A549 (cell line): ENCODE measurements around the gene MLLT11. TPM values are rescaled to one million over a fixed set of nuclear protein-coding genes. Genes with fewer than 3 reads are reported as not detected.

Experiments used
- ATAC-seq, 2 experiments: fragments of 200-7000 bp in 1 of 2; fragments of >200 bp in 1 of 2; cut with Nextera tagmentation in 1 of 2; cut with Tn5 transposase in 1 of 2; 3 replicates each; pipeline versions ENCODE4 v1.8.0 to v1.9.1; 2018 to 2020; ENCODE audit warnings: mild to moderate bottlenecking in 1 of 2, moderate library complexity in 1 of 2
- CTCF ChIA-PET: fragments of 300-600 bp; sonication (Branson Sonifier 250); formaldehyde crosslinking; extraction: SDS; loops from one replicate; lab custom pipeline; 2021; ENCODE audit warnings: antibody characterized with exemption, inconsistent platforms; lab: Yijun Ruan, JAX
- POLR2A ChIA-PET: fragments of 350-600 bp; formaldehyde crosslinking; extraction: SDS; loops from one replicate; lab custom pipeline; 2021; ENCODE audit warnings: antibody characterized with exemption, inconsistent platforms; lab: Yijun Ruan, JAX
- DNase-seq, 2 experiments: peaks; one replicate each; pipeline versions ENCODE4 v3.0.0 to v3.0.0-alpha.2; 2011 to 2016; ENCODE audit warnings: low read depth in 1 of 2, low spot score in 1 of 2
- FAIRE-seq: peaks from 2 replicates; lab custom pipeline; 2011; peaks lifted over from hg19 to GRCh38; lab: Jason Lieb, UNC
- H3K27ac ChIP-seq, 2 experiments: fragments of >200 bp; sonication (Bioruptor Twin); formaldehyde crosslinking; 3 replicates each; pipeline ENCODE4 v1.5.1; 2016 to 2017
- H3K4me1 ChIP-seq: fragments of >200 bp; sonication (Bioruptor Twin); formaldehyde crosslinking; 3 replicates; pipeline ENCODE4 v1.6.1; 2016
- H3K4me2 ChIP-seq: fragments of >200 bp; sonication (Bioruptor Twin); formaldehyde crosslinking; 3 replicates; pipeline ENCODE4 v1.6.1; 2016
- H3K4me3 ChIP-seq: fragments of >200 bp; sonication (Bioruptor Twin); formaldehyde crosslinking; 3 replicates; pipeline ENCODE4 v1.5.1; 2016
- H3K9me3 ChIP-seq: fragments of >200 bp; sonication (Bioruptor Twin); formaldehyde crosslinking; 3 replicates; pipeline ENCODE4 v1.6.1; 2016
- CBX8 ChIP-seq: fragments of 200-600 bp; sonication (generic); IDR thresholded peaks from 2 replicates; pipeline ENCODE4 v1.6.1; 2016
- CEBPB ChIP-seq, 2 experiments: fragments of >200 bp in 1 of 2; sonication (Bioruptor Twin) in 1 of 2; formaldehyde crosslinking in 1 of 2; IDR thresholded peaks; 2 replicates each; pipeline ENCODE4 v1.6.1; 2012 to 2016
- CHD4 ChIP-seq: fragments of 200-600 bp; sonication (generic); IDR thresholded peaks from 2 replicates; pipeline ENCODE4 v1.6.1; 2016; ENCODE audit warnings: antibody characterized with exemption, mild to moderate bottlenecking, borderline replicate concordance
- E2F6 ChIP-seq: IDR thresholded peaks from 2 replicates; pipeline ENCODE4 v1.6.1; 2012; ENCODE audit warnings: low read depth, borderline replicate concordance
- EHMT2 ChIP-seq: fragments of 200-600 bp; sonication (generic); IDR thresholded peaks from 2 replicates; pipeline ENCODE4 v1.6.1; 2016; ENCODE audit warnings: antibody characterized with exemption, low read depth, mild to moderate bottlenecking, moderate library complexity
- ELK1 ChIP-seq: fragments of 150-350 bp; IDR thresholded peaks from 2 replicates; pipeline ENCODE4 v1.6.1; 2014; ENCODE audit warnings: low read depth, mild to moderate bottlenecking, low read length
- EP300 ChIP-seq, 2 experiments: fragments of >200 bp; sonication (Bioruptor Twin); formaldehyde crosslinking; IDR thresholded peaks; 2 replicates in 1 of 2; 3 replicates in 1 of 2; pipeline ENCODE4 v1.6.1; 2016 to 2017
- HOXB13 ChIP-seq: fragments of 250-450 bp; sonication (Bioruptor Pico); IDR thresholded peaks from 2 replicates; pipeline ENCODE4 v1.5.0; 2020; ENCODE audit warnings: low read depth, mild to moderate bottlenecking, moderate library complexity
- JUNB ChIP-seq: fragments of >200 bp; sonication (Bioruptor Twin); formaldehyde crosslinking; IDR thresholded peaks from 2 replicates; pipeline ENCODE4 v1.6.1; 2016
- KDM1A ChIP-seq: fragments of 200-600 bp; sonication (generic); IDR thresholded peaks from 2 replicates; pipeline ENCODE4 v1.6.1; 2016; ENCODE audit warnings: low read depth, mild to moderate bottlenecking
- KDM5A ChIP-seq: fragments of 200-600 bp; sonication (generic); IDR thresholded peaks from 2 replicates; pipeline ENCODE4 v1.6.1; 2016; ENCODE audit warnings: antibody characterized with exemption, mild to moderate bottlenecking
- MAFK ChIP-seq: fragments of 450-650 bp; IDR thresholded peaks from 2 replicates; pipeline ENCODE4 v1.6.1; 2014; ENCODE audit not compliant: partially characterized antibody
- NFE2L2 ChIP-seq: fragments of 150-350 bp; conservative IDR thresholded peaks from 2 replicates; pipeline ENCODE4 v1.6.1; 2014; ENCODE audit warnings: low read length
- NPAS2 ChIP-seq: fragments of 250-450 bp; sonication (Bioruptor Pico); IDR thresholded peaks from 2 replicates; pipeline ENCODE4 v1.8.0; 2022; ENCODE audit warnings: mild to moderate bottlenecking, moderate library complexity, borderline replicate concordance
- NR3C1 ChIP-seq: fragments of >200 bp; sonication (Bioruptor Twin); formaldehyde crosslinking; IDR thresholded peaks from 3 replicates; pipeline ENCODE4 v1.6.1; 2017
- POLR2A ChIP-seq: IDR thresholded peaks from 2 replicates; pipeline ENCODE4 v1.6.1; 2012; ENCODE audit warnings: mild to moderate bottlenecking, low read length
- POLR2AphosphoS2 ChIP-seq: conservative IDR thresholded peaks from 2 replicates; pipeline ENCODE4 v1.6.1; 2012; ENCODE audit warnings: low read length, improper control_type of control experiment, inconsistent platforms
- RAD21 ChIP-seq, 2 experiments: fragments of >200 bp in 1 of 2; sonication (Bioruptor Twin) in 1 of 2; formaldehyde crosslinking in 1 of 2; IDR thresholded peaks in 1 of 2; conservative IDR thresholded peaks in 1 of 2; 2 replicates in 1 of 2; 3 replicates in 1 of 2; pipeline ENCODE4 v1.6.1; 2012 to 2018; ENCODE audit warnings: inconsistent platforms in 1 of 2
- RCOR1 ChIP-seq: fragments of 150-350 bp; IDR thresholded peaks from 2 replicates; pipeline ENCODE4 v1.6.1; 2014; ENCODE audit warnings: antibody characterized with exemption, low read length, low read depth
- RNF2 ChIP-seq: fragments of 200-600 bp; sonication (generic); IDR thresholded peaks from 2 replicates; pipeline ENCODE4 v1.6.1; 2016; ENCODE audit warnings: low read depth, mild to moderate bottlenecking, antibody characterized with exemption, moderate library complexity, borderline replicate concordance
- SREBF2 ChIP-seq: fragments of 450-650 bp; IDR thresholded peaks from 2 replicates; pipeline ENCODE4 v1.6.1; 2014; ENCODE audit warnings: mild to moderate bottlenecking, moderate library complexity
- ZNF302 ChIP-seq: fragments of 250-450 bp; sonication (Bioruptor Pico); IDR thresholded peaks from 2 replicates; pipeline ENCODE4 v1.9.0; 2021; ENCODE audit warnings: inconsistent platforms, mild to moderate bottlenecking, moderate library complexity
- WGBS: methylation state at CpG from one replicate; pipeline ENCODE4 v1.1.6; 2017; ENCODE audit errors: missing lambda C conversion rate; 5-methylcytosine and 5-hydroxymethylcytosine counted together
- polyA plus RNA-seq, 4 experiments: library from polyadenylated mRNA; depleted of rRNA in 3 of 4; stranded (reverse); fragments of >200 nt; fragmentation: RNase III in 1 of 4; extraction: RNeasy Plus Mini Kit Qiagen cat#74134 plus additional on column Dnase treatment in 1 of 4; gene quantifications; 2 replicates in 3 of 4; 3 replicates in 1 of 4; pipeline ENCODE4 v1.2.3, GENCODE V29; 2011 to 2017
- TF ChIP-seq, protein P1 (sequence below): fragments of >200 bp; sonication (Bioruptor Twin); formaldehyde crosslinking; IDR thresholded peaks from 3 replicates; pipeline ENCODE4 v1.6.1; 2016
- TF ChIP-seq, protein P2 (sequence below): fragments of >200 bp; sonication (Bioruptor Twin); formaldehyde crosslinking; IDR thresholded peaks from 2 replicates; pipeline ENCODE4 v1.6.1; 2016

MLLT11 gene
- polyA plus RNA-seq, 2 of the 4 experiments (the other 2 are of a cell fraction), result 28.2 to 33.7 TPM

GRCh38 chr1:151036356-151036755 lies 23.8 kb upstream of the MLLT11 start, which contains the start of gene BNIPL:
Gene BNIPL, plus strand, starts transcription at chr1:151036586. Its CDS starts 140 bp downstream, at chr1:151036726.
- TF ChIP-seq CBX8, result no peak
- WGBS, result 38% methylated on average over 2 of the region's 2 CpGs
- no peak for ATAC-seq
- no peak for FAIRE-seq
- Histone ChIP-seq H3K4me3 (no peak within 1 kb of the TSS), H3K27ac (no peak within 1 kb of the TSS), H3K4me1 (no peaks in the 10 kb centered on the region), H3K9me3 (no peaks in the 10 kb centered on the region), H3K4me2 (no peak within 1 kb of the TSS)
- DNase-seq, result no peak
- ChIA-PET POLR2A (no interaction called here), CTCF (interaction anchor here (0.6 to 4.8 kb wide), 6 partner anchors 12 to 119 kb away, joined by 3 to 14 read pairs (median 4); partner anchors contain the start of gene TNFAIP8L2)

DNA sequence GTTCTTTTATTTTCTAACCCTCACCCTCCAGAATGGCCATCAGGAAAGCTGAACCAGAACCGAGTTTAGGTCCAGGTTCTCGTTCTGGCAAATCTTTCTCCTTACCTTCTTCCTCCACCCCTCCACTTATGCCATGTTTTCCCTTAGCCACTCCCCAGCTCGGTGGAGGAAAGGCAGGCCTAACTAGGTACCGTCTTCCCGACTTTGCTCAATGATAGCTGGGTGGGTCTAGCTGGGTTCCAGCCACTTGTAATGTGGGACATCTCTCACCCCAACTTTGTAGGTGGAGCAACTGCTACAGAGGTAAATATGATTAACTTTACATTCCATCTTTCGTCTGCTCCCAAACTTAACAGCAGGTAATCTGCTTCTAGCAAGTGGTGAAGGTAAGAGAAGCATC lies 23.2 kb upstream of the MLLT11 start:
- H3K4me2 ChIP-seq, result no peak overlapping the region
- ChIA-PET CTCF (interaction anchor here (0.6 to 4.8 kb wide), 7 partner anchors 9 to 119 kb away, joined by 3 to 14 read pairs (median 4); partner anchors contain the start of gene TNFAIP8L2), POLR2A (no interaction called here)

GRCh38 chr1:151039521-151039920 lies 20.7 kb upstream of the MLLT11 start:
- no peak overlapping the region for H3K4me2 ChIP-seq
- no peak for TF ChIP-seq JUNB
- no peak for TF ChIP-seq MAFK
- no peak for TF ChIP-seq E2F6
- no peak for TF ChIP-seq HOXB13 (CRISPR knock-in tag)
- TF ChIP-seq EP300 (IDR thresholded peaks at IDR 0.05), result no peak
- TF ChIP-seq KDM1A, result no peak
- no peak for TF ChIP-seq POLR2A
- TF ChIP-seq EHMT2, result no peak
- TF ChIP-seq RNF2, result no peak
- no peak for TF ChIP-seq SREBF2
- TF ChIP-seq, protein P1, sequence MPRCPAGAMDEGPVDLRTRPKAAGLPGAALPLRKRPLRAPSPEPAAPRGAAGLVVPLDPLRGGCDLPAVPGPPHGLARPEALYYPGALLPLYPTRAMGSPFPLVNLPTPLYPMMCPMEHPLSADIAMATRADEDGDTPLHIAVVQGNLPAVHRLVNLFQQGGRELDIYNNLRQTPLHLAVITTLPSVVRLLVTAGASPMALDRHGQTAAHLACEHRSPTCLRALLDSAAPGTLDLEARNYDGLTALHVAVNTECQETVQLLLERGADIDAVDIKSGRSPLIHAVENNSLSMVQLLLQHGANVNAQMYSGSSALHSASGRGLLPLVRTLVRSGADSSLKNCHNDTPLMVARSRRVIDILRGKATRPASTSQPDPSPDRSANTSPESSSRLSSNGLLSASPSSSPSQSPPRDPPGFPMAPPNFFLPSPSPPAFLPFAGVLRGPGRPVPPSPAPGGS, result no peak
- no peak for TF ChIP-seq NR3C1
- no peak for TF ChIP-seq NPAS2 (CRISPR knock-in tag)
- TF ChIP-seq ZNF302, result no peak
- no peak for TF ChIP-seq ELK1
- no peak for TF ChIP-seq NFE2L2
- TF ChIP-seq, protein P2, sequence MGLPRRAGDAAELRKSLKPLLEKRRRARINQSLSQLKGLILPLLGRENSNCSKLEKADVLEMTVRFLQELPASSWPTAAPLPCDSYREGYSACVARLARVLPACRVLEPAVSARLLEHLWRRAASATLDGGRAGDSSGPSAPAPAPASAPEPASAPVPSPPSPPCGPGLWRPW, result no peak
- no peak for TF ChIP-seq CHD4
- TF ChIP-seq RCOR1, result no peak
- TF ChIP-seq CEBPB (IDR thresholded peaks at IDR 0.05), result no peak
- ATAC-seq, result no peak
- POLR2A ChIA-PET, result no interaction called here
- H3K4me3 ChIP-seq, result no peak overlapping the region
- H3K27ac ChIP-seq, result no peak overlapping the region
- no peak for DNase-seq
- FAIRE-seq, result no peak
- CTCF ChIA-PET, result interaction anchor here (0.8 to 4.8 kb wide), 5 partner anchors 15 to 116 kb away, joined by 3 to 14 read pairs (median 3); partner anchors contain the start of gene MINDY1
- H3K9me3 ChIP-seq, result no peaks in the 10 kb centered on the region
- H3K4me1 ChIP-seq, result no peaks in the 10 kb centered on the region
- 78% methylated on average over 3 of the region's 3 CpGs for WGBS

More for the DNA sequence above, 23.2 kb upstream of the MLLT11 start:
- ATAC-seq (no peak), FAIRE-seq (no peak), DNase-seq (no peak)
- 77% methylated on average over 6 of the region's 6 CpGs for WGBS
- TF ChIP-seq RAD21 (conservative IDR thresholded peaks at IDR 0.05 in 1 of 2, IDR thresholded peaks at IDR 0.05 in 1 of 2) (no peak), KDM5A (no peak), POLR2AphosphoS2 (no peak), RCOR1 (no peak), EHMT2 (no peak)
- no peaks in the 10 kb centered on the region for H3K4me1 ChIP-seq
- no peak overlapping the region for H3K4me3 ChIP-seq
- no peaks in the 10 kb centered on the region for H3K9me3 ChIP-seq
- no peak overlapping the region for H3K27ac ChIP-seq
